Measurements from ENCODE around the gene TCL1A.
"Not testable (repeated sequence)": the region's sequence is repeated elsewhere in the genome, so short reads cannot be mapped to it uniquely, and the experiment has no call there.

The TCL1A gene

DNA sequence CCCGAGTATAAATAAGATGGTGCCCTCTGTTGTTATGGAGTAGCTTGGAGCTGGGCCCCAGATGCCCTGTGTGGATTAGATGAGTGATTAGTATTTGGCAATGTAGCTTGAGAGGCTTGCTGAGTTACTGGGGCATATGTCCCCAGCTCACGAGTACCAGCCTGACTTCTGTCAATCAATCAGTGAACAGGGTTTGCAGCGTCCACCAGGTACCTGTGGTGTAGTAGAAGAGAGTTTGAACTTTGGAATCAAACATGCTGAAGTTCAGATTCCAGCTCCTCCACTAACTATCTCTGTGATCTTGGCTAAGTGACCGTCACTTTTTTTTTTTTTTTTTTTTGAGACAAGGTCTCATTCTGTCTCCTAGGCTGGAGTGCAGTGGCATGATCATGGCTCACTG lies 39.3 kb downstream of the TCL1A start:
- DNase-seq, result no peak

GRCh38 chr14:95668235-95668772 lies 45.6 kb downstream of the TCL1A start:
- DNase-seq, result no peak

GRCh38 chr14:95667249-95667693 lies 46.7 kb downstream of the TCL1A start:
- no peak for DNase-seq

DNA sequence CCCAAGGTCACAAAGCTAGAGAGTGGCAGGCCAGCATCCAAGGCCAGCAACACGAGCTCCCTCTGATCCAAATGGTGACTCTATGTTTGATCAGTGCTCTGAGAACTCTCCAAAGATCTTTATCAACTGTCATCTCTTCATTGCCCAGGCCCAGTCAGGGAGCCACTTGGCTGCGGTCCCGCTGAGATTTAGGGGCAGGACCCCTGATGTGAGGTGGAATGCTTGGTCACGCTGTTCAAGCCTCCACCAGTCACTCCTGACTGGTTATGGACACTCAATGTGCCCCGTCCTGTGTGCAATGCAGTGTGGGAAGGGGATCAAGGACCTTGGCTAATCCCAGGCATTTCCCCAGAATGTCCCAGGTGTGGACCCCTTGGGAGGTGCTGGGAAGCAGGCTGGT lies 47.5 kb downstream of the TCL1A start:
- DNase-seq, result no peak

DNA sequence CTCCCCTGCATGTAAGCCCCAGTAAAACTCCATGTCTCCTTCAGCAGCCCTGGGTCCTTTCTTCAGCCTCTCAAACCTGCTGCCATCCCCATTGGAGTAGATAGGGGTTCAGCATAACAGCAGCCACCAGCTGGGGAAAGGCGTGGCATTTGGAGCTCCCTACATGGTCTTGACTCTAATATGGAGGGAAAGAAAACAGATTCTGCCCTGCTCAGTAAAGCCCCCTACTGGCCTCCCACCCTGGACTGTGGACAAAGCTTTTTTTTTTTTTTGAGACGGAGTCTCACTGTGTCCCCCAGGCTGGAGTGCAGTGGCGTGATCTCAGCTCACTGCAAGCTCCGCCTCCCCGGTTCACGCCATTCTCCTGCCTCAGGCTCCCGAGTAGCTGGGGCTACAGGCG lies 48.4 kb downstream of the TCL1A start:
- DNase-seq, result not testable (repeated sequence)

DNA sequence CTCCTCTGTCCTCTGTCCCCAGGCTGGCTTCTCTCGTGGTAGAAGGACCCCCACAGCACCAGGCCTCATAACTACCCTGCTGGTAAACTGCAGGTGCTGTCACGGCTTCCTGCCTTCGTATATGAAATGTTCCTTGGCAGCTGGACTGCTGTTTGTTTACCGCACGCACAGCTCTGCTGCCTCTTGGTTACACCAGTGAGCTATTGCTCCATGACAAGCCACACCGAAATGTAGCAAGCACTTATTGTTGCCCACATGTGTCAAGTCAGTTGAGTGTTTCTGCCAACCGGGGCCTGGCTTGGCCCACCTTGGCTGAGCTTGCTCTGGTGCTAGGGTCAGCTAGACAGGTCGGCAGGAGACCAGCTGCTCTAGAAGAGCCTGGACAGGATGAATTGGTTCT lies 49.4 kb downstream of the TCL1A start:
- DNase-seq, result no peak

DNA sequence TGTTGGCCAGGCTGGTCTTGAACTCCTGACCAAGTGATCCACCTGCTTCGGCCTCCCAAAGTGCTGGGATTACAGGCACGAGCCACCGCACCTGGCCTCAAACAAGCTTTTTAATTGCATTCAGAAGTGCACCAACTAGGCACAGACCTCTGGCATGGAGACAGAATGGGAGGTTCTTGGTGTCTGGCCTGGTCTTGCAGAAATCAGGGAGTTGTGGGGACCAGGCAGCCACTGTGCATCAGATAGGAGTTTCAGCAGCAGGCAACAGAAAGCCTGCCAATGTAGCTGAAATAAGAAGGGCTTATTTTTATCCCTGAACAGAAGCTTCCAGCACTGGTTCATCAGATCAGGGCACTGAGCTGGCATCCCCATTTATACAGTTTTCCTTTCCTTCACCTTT lies 49.9 kb downstream of the TCL1A start:
- no peak for DNase-seq

DNA sequence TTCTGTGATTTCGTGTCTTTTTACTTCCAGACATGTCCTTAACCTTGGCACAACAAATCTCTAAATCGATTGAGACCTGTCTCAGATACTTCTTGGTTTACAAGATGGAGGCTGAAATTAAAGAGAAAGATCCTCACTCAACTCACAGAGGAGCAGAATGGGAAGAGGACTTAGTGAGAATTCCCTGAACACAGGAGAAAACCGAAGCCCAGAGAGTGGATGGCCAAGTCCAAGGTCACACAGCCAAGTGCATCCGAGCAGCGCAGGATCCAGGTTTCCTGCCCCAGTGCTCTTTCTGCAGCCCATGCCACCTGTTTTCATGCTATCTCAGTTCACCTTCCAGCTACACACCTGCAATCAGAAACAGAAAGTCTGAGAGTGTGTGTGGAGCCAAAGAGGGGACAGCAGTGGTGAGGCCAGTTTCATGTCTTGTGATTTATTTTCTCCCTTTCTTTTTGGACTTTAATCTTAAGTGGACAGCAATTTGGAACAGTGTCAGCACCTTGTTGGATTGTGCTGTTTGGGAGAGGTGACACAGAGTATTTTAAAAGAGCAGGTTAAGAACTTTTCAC lies 50.6 kb downstream of the TCL1A start:
- DNase-seq, result no peak

- DNase-seq, result no peak
Measured at GRCh38 chr14:95662376-95663186, 51.3 kb downstream of the TCL1A start.

DNA sequence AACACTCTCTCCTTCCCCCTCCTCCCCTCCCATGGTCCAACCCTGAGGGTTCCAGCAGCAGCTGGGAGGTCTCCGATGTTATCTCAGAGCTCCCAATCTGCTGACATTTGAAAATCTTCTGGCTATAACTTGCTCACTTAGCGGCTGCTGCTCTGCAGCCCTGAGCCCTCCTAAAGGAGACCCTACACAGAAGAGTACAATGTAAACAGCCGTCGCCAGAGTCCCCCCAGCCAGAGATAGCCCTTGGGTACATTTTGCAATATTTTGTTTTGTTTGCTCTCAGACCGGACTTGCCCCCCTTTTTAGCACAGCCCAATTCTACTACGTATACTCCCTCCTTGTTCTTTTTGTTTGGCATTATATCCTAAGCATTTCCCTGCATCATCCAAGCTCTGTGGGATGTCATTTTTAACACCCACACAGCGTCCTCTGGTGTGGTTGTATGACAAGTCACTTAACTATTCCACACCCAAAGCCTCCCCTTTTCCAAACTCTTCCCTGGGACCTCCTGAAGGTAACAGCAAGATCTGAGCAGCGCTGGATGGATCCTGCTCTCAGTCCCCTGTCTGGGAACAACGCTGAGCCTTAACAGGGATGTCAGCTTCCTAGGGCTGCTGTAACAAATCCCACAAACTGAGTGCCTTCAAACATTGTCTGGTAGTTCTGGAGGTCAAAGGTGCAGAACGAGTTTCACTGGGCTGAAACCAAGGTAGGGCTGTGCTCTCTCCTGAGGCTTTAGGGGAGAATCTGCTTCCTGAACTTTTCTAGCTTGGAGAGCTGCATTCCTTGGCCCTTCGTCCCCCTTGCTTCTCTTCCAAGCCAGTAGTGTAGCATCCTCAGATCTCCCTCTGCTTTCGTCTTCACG lies 53.0 kb downstream of the TCL1A start:
- no peak for DNase-seq

- DNase-seq, result no peak
Measured at GRCh38 chr14:95659990-95660385, 53.9 kb downstream of the TCL1A start.

All from activated CD4-positive, CD25-positive, alpha-beta regulatory T cell (primary cell).